SHP77 treated with DMSO at 0.1 percent for 48 hours (cell line): ENCODE data around the gene PICK1.
A peak's percentile ranks its signal among the peaks of the same experiment; 100 is the strongest.

ENCODE experiments used
- DNase-seq: peaks from one replicate; lab custom pipeline; 2025; lab: John Stamatoyannopoulos, UW

Gene PICK1

GRCh38 chr22:38056969-38057891, at the start of gene PICK1:
Gene PICK1, plus strand, starts transcription at chr22:38057404. Its CDS starts 406 bp downstream, at chr22:38057810.
- DNase-seq: peak; percentile 92

- DNase-seq: no peak
These were observed 48.0 kb upstream of the PICK1 start for GRCh38 chr22:38009000-38009806.

- DNase-seq: no peak
These were observed 44.6 kb upstream of the PICK1 start for GRCh38 chr22:38012604-38013072.

- DNase-seq: no peak
These were observed 43.1 kb upstream of the PICK1 start for GRCh38 chr22:38014083-38014482.

GRCh38 chr22:38016182-38017151, 40.7 kb upstream of the PICK1 start:
- no peak for DNase-seq

GRCh38 chr22:38017272-38017920, 39.8 kb upstream of the PICK1 start:
- no peak for DNase-seq

GRCh38 chr22:38017939-38018885, 39.0 kb upstream of the PICK1 start:
- DNase-seq: no peak

GRCh38 chr22:38018938-38019827, 38.0 kb upstream of the PICK1 start:
- DNase-seq: no peak

- no peak for DNase-seq
These were observed 36.0 kb upstream of the PICK1 start for GRCh38 chr22:38021206-38021605.

- no peak for DNase-seq
These were observed 34.2 kb upstream of the PICK1 start for GRCh38 chr22:38023045-38023444.

- DNase-seq: no peak
These were observed 31.7 kb upstream of the PICK1 start for GRCh38 chr22:38025514-38025913.

- no peak for DNase-seq
These were observed 30.8 kb upstream of the PICK1 start for GRCh38 chr22:38026130-38027111.

GRCh38 chr22:38027487-38027886, 29.7 kb upstream of the PICK1 start:
- no peak for DNase-seq

GRCh38 chr22:38028344-38029130, 28.7 kb upstream of the PICK1 start:
- DNase-seq: no peak

- DNase-seq: no peak
These were observed 27.8 kb upstream of the PICK1 start for GRCh38 chr22:38029370-38029769.

GRCh38 chr22:38029901-38030300, 27.3 kb upstream of the PICK1 start:
- no peak for DNase-seq
